ENCODE results near the gene ZNF319. TPM values are rescaled to one million over a fixed set of nuclear protein-coding genes. Genes with fewer than 3 reads are reported as not detected.

The ZNF319 gene
- polyA plus RNA-seq, 3 donors = 1.9 to 11.5 (median 4.7) TPM

DNA sequence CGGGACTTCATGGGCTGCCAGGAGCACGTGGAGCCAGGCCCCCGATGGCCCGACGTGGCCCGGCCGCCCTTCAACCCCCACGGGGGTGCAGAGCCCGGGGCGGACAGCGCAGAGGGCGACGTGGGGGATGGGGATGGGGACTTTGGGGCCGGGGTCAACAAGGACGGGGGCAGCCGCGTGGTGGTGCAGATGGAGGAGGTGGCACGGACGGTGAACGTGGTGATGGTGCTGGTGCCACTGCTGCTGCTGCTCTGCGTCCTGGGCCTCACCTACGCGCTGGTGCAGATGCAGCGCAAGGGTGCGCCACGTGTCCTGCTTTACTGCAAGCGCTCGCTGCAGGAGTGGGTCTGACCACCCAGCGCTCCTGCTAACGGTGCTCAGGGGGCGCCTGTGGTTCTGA is 44.6 kb upstream of the ZNF319 start:
- Mint-ChIP-seq H3K27ac (no peak overlapping the region), H3K4me3 (no peak overlapping the region), H3K27me3 (ENCODE audit: low read depth in 3 of 3) (peaks cover 0 to 4% (median 2%) of the 10 kb centered on the region in 3 donors), H3K36me3 (no peaks in the 10 kb centered on the region), H3K4me1 (no peaks in the 10 kb centered on the region), H3K9me3 (no peaks in the 10 kb centered on the region)
- Histone ChIP-seq H3K9me3 (replicated peaks in 1 of 2; ENCODE audit: control insufficient read depth in 1 of 2, insufficient read depth in 1 of 2, low read length in 2 of 2) (no peaks in the 10 kb centered on the region), H3K4me2 (replicated peaks; ENCODE audit: extremely low read depth, low read length, poor library complexity, severe bottlenecking) (no peak overlapping the region), H3K27ac (ENCODE audit: low read depth in 1 of 2, low read length in 2 of 2) (no peak overlapping the region), H3K4me3 (replicated peaks in 1 of 3; ENCODE audit: low read depth in 2 of 3, low read length in 3 of 3) (no peak overlapping the region), H3K9ac (ENCODE audit: insufficient read depth, low read length, poor library complexity, severe bottlenecking) (no peak overlapping the region), H4K20me1 (ENCODE audit: insufficient read depth, low read length) (no peaks in the 10 kb centered on the region), H3K79me2 (ENCODE audit: insufficient read depth, low read length) (no peaks in the 10 kb centered on the region), H3K4me1 (ENCODE audit: control insufficient read depth in 1 of 2, insufficient read depth in 2 of 2, low read length in 2 of 2) (no peaks in the 10 kb centered on the region), H2AFZ (ENCODE audit: insufficient read depth, low read depth, low read length, poor library complexity, severe bottlenecking) (no peak overlapping the region), H3K36me3 (replicated peaks in 1 of 2; ENCODE audit: control insufficient read depth in 1 of 2, insufficient read depth in 2 of 2, low read length in 2 of 2) (no peaks in the 10 kb centered on the region), H3K27me3 (ENCODE audit: control insufficient read depth in 2 of 2, insufficient read depth in 2 of 2, low read length in 2 of 2) (no peaks in the 10 kb centered on the region)
- DNase-seq = no peak
- WGBS (ENCODE audit: insufficient coverage) = 91% methylated on average over 19 of the region's 31 CpGs
- intact Hi-C loops (cut with micrococcal nuclease) = no loop called here
- TF ChIP-seq, protein P1, sequence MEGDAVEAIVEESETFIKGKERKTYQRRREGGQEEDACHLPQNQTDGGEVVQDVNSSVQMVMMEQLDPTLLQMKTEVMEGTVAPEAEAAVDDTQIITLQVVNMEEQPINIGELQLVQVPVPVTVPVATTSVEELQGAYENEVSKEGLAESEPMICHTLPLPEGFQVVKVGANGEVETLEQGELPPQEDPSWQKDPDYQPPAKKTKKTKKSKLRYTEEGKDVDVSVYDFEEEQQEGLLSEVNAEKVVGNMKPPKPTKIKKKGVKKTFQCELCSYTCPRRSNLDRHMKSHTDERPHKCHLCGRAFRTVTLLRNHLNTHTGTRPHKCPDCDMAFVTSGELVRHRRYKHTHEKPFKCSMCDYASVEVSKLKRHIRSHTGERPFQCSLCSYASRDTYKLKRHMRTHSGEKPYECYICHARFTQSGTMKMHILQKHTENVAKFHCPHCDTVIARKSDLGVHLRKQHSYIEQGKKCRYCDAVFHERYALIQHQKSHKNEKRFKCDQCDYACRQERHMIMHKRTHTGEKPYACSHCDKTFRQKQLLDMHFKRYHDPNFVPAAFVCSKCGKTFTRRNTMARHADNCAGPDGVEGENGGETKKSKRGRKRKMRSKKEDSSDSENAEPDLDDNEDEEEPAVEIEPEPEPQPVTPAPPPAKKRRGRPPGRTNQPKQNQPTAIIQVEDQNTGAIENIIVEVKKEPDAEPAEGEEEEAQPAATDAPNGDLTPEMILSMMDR (IDR thresholded peaks at IDR 0.05) = no peak

DNA sequence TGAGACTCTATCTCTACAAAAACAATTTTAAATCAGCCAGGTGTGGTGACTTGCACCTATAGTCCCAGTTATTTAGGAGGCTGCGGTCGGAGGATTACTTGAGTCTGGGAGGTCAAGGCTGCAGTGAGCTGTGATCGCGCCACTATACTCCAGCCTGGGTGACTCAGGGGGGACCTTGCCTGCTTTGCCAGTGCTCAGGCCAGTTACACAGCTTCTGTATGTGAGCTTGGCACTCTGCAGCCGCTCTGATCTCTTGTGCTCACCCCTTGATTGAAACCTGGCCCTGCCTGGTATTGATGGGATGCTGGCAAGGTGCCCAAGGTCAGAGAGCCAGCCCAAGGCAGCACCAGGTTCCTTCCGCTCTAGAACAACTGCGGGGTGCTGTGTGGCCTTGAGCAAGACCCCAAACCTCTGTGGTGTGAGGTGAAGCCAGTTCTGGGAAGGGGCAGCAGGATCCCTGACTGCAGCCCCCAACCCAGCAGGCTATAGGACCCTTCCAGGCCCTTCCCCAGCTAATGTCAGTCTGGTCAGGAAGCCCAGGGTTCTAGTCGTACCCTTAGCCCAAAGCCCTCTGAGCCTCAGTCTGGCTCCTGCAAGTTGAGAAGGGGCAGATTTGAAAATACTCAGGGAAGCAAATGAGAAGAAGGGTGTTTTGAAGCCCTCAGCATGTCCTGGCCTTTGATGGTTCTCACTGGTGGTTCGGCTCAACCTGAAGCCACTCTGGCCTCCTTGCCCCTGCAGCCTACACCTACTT is 44.0 kb upstream of the ZNF319 start:
- 99% methylated on average over 7 of the region's 9 CpGs for WGBS (ENCODE audit: insufficient coverage)

More for the DNA sequence above, 44.0 kb upstream of the ZNF319 start:
- Histone ChIP-seq H4K20me1 (ENCODE audit: insufficient read depth, low read length) (no peaks in the 10 kb centered on the region), H3K4me3 (replicated peaks in 1 of 3; ENCODE audit: low read depth in 2 of 3, low read length in 3 of 3) (no peak overlapping the region), H3K36me3 (replicated peaks in 1 of 2; ENCODE audit: control insufficient read depth in 1 of 2, insufficient read depth in 2 of 2, low read length in 2 of 2) (no peaks in the 10 kb centered on the region), H3K27me3 (ENCODE audit: control insufficient read depth in 2 of 2, insufficient read depth in 2 of 2, low read length in 2 of 2) (no peaks in the 10 kb centered on the region), H3K9me3 (replicated peaks in 1 of 2; ENCODE audit: control insufficient read depth in 1 of 2, insufficient read depth in 1 of 2, low read length in 2 of 2) (no peaks in the 10 kb centered on the region), H3K9ac (ENCODE audit: insufficient read depth, low read length, poor library complexity, severe bottlenecking) (no peak overlapping the region), H3K4me2 (replicated peaks; ENCODE audit: extremely low read depth, low read length, poor library complexity, severe bottlenecking) (no peak overlapping the region), H3K27ac (ENCODE audit: low read depth in 1 of 2, low read length in 2 of 2) (no peak overlapping the region), H3K79me2 (ENCODE audit: insufficient read depth, low read length) (no peaks in the 10 kb centered on the region), H3K4me1 (ENCODE audit: control insufficient read depth in 1 of 2, insufficient read depth in 2 of 2, low read length in 2 of 2) (no peaks in the 10 kb centered on the region), H2AFZ (ENCODE audit: insufficient read depth, low read depth, low read length, poor library complexity, severe bottlenecking) (no peak overlapping the region)
- Mint-ChIP-seq H3K27ac (no peak overlapping the region), H3K9me3 (no peaks in the 10 kb centered on the region), H3K4me1 (no peaks in the 10 kb centered on the region), H3K36me3 (no peaks in the 10 kb centered on the region), H3K27me3 (ENCODE audit: low read depth in 3 of 3) (peaks cover 0 to 2% (median 2%) of the 10 kb centered on the region in 3 donors), H3K4me3 (no peak overlapping the region)
- no peak for DNase-seq
- TF ChIP-seq, protein P1 (IDR thresholded peaks at IDR 0.05) = no peak
- intact Hi-C loops (cut with micrococcal nuclease) = no loop called here

Measured in CD14-positive monocyte (primary cell).